Bronchial epithelial cell (primary cell): ENCODE measurements around the gene KCNMB2. TPM values are rescaled to one million over a fixed set of nuclear protein-coding genes. Genes with fewer than 3 reads are reported as not detected.

Source experiments
- DNase-seq: peaks from one replicate; pipeline ENCODE4 v3.0.0-alpha.2; 2010; ENCODE audit warnings: low read depth
- FAIRE-seq: peaks from 2 replicates; lab custom pipeline; 2011; peaks lifted over from hg19 to GRCh38; lab: Jason Lieb, UNC
- H3K27me3 ChIP-seq: 2 replicates; pipeline ENCODE4 v1.5.1; 2011; ENCODE audit warnings: low read length; ENCODE audit not compliant: control insufficient read depth, insufficient read depth
- H3K36me3 ChIP-seq: 2 replicates; pipeline ENCODE4 v1.5.1; 2011; ENCODE audit warnings: low read length; ENCODE audit not compliant: control insufficient read depth, insufficient read depth
- H3K4me3 ChIP-seq: 2 replicates; pipeline ENCODE4 v1.5.1; 2011; ENCODE audit warnings: mild to moderate bottlenecking, low read depth, low read length, control low read depth
- CTCF ChIP-seq: IDR thresholded peaks from 2 replicates; pipeline ENCODE4 v1.5.1; 2011; ENCODE audit warnings: mild to moderate bottlenecking, moderate library complexity, low read length, control low read depth, inconsistent platforms; ENCODE audit not compliant: insufficient read depth, severe bottlenecking
- total RNA-seq: library from RNA; depleted of rRNA; stranded (reverse); fragments of >200 nt; gene quantifications from 2 replicates; pipeline ENCODE4 v1.2.1, GENCODE V29; 2014

Gene KCNMB2
- total RNA-seq, 1 donor from 2014 or later = not detected

- no peak for DNase-seq
- Histone ChIP-seq H3K4me3 (no peak overlapping the region), H3K36me3 (no peaks in the 10 kb centered on the region), H3K27me3 (no peaks in the 10 kb centered on the region)
- no peak for TF ChIP-seq CTCF
- no peak for FAIRE-seq
These were observed 41.9 kb upstream of the KCNMB2 start for GRCh38 chr3:178494386-178494785.

- no peaks in the 10 kb centered on the region for H3K36me3 ChIP-seq
- H3K27me3 ChIP-seq = no peaks in the 10 kb centered on the region
- no peak overlapping the region for H3K4me3 ChIP-seq
- TF ChIP-seq CTCF = no peak
- FAIRE-seq (no peak), DNase-seq (no peak)
These were observed 39.3 kb upstream of the KCNMB2 start for GRCh38 chr3:178496911-178497310.

GRCh38 chr3:178498871-178499270 is 37.4 kb upstream of the KCNMB2 start:
- H3K27me3 ChIP-seq = no peaks in the 10 kb centered on the region
- no peaks in the 10 kb centered on the region for H3K36me3 ChIP-seq
- FAIRE-seq (no peak), DNase-seq (peak; percentile 8)
- no peak overlapping the region for H3K4me3 ChIP-seq
- no peak for TF ChIP-seq CTCF

- TF ChIP-seq CTCF = no peak
- FAIRE-seq (no peak), DNase-seq (no peak)
- Histone ChIP-seq H3K4me3 (no peak overlapping the region), H3K27me3 (no peaks in the 10 kb centered on the region), H3K36me3 (no peaks in the 10 kb centered on the region)
These were observed 35.6 kb upstream of the KCNMB2 start for GRCh38 chr3:178500631-178501030.

GRCh38 chr3:178504128-178504527 is 32.1 kb upstream of the KCNMB2 start:
- H3K27me3 ChIP-seq = no peaks in the 10 kb centered on the region
- H3K4me3 ChIP-seq = no peak overlapping the region
- FAIRE-seq (no peak), DNase-seq (no peak)
- TF ChIP-seq CTCF = no peak
- H3K36me3 ChIP-seq = no peaks in the 10 kb centered on the region

- H3K36me3 ChIP-seq = no peaks in the 10 kb centered on the region
- DNase-seq (no peak), FAIRE-seq (no peak)
- H3K4me3 ChIP-seq = no peak overlapping the region
- H3K27me3 ChIP-seq = no peaks in the 10 kb centered on the region
- TF ChIP-seq CTCF = no peak
These were observed 30.4 kb upstream of the KCNMB2 start for GRCh38 chr3:178505832-178506231.
